Hepatic stellate cell (primary cell): ENCODE measurements around the gene OSER1.
A peak's percentile ranks its signal among the peaks of the same experiment; 100 is the strongest.
"Not testable (repeated sequence)": the region's sequence is repeated elsewhere in the genome, so short reads cannot be mapped to it uniquely, and the experiment has no call there.

ENCODE experiments used
- DNase-seq: peaks from one replicate; pipeline ENCODE4 v3.0.0; 2011; ENCODE audit warnings: low spot score

Gene OSER1

GRCh38 chr20:44210406-44211176 lies at the start of gene OSER1:
TSS of gene OSER1 (minus strand) at chr20:44210771. CDS start at chr20:44206957, 3,814 bp downstream.
- peak; percentile 99 for DNase-seq

- no peak for DNase-seq
Observed at GRCh38 chr20:44258226-44258890, 47.8 kb upstream of the OSER1 start.

GRCh38 chr20:44256961-44257360 lies 46.4 kb upstream of the OSER1 start:
- no peak for DNase-seq

- no peak for DNase-seq
Observed at GRCh38 chr20:44255942-44256341, 45.4 kb upstream of the OSER1 start.

GRCh38 chr20:44254073-44254472 lies 43.5 kb upstream of the OSER1 start:
- no peak for DNase-seq

- no peak for DNase-seq
Observed at GRCh38 chr20:44253528-44253927, 43.0 kb upstream of the OSER1 start.

- DNase-seq = no peak
Observed at GRCh38 chr20:44251284-44251683, 40.7 kb upstream of the OSER1 start.

- no peak for DNase-seq
Observed at GRCh38 chr20:44248410-44248759, 37.8 kb upstream of the OSER1 start.

GRCh38 chr20:44247586-44248409 lies 37.2 kb upstream of the OSER1 start:
- DNase-seq = no peak

- peak; percentile 27 for DNase-seq
Observed at GRCh38 chr20:44247131-44247571, 36.6 kb upstream of the OSER1 start, which contains the start of gene GDAP1L1. TSS of gene GDAP1L1 (plus strand) at chr20:44247308. CDS start at chr20:44247335, 27 bp downstream.

- no peak for DNase-seq
Observed at GRCh38 chr20:44245977-44246376, 35.4 kb upstream of the OSER1 start.

GRCh38 chr20:44241796-44242195 lies 31.2 kb upstream of the OSER1 start:
- no peak for DNase-seq

GRCh38 chr20:44236840-44237239 lies 26.3 kb upstream of the OSER1 start:
- not testable (repeated sequence) for DNase-seq

GRCh38 chr20:44235702-44236101 lies 25.1 kb upstream of the OSER1 start:
- DNase-seq = no peak

- DNase-seq = no peak
Observed at GRCh38 chr20:44234566-44235317, 24.2 kb upstream of the OSER1 start.

GRCh38 chr20:44233436-44234016 lies 23.0 kb upstream of the OSER1 start:
- DNase-seq = no peak

- not testable (repeated sequence) for DNase-seq
Observed at GRCh38 chr20:44232469-44232856, 21.9 kb upstream of the OSER1 start.

- no peak for DNase-seq
Observed at GRCh38 chr20:44231713-44232468, 21.3 kb upstream of the OSER1 start.

GRCh38 chr20:44231193-44231592 lies 20.6 kb upstream of the OSER1 start:
- DNase-seq = no peak

- no peak for DNase-seq
Observed at GRCh38 chr20:44228465-44229258, 18.1 kb upstream of the OSER1 start.
